HG03439 (cell line): ENCODE results near the gene BCR.
"Not testable (repeated sequence)": the region's sequence is repeated elsewhere in the genome, so short reads cannot be mapped to it uniquely, and the experiment has no call there.

ENCODE experiments used
- ATAC-seq: cut with Tn5 transposase; IDR thresholded peaks from one replicate; pipeline ENCODE4 v1.9.1; 2021; ENCODE audit warnings: mild to moderate bottlenecking, moderate library complexity; ENCODE audit not compliant: unreplicated experiment

The BCR gene

GRCh38 chr22:23180301-23180892 is at the start of gene BCR:
Gene BCR (plus strand): TSS chr22:23180509. CDS start chr22:23180961, 452 bp downstream.
- no peak for ATAC-seq

GRCh38 chr22:23130697-23131096 is 49.6 kb upstream of the BCR start:
- no peak for ATAC-seq

- no peak for ATAC-seq
Observed at GRCh38 chr22:23131931-23132330, 48.4 kb upstream of the BCR start.

- no peak for ATAC-seq
Observed at GRCh38 chr22:23132376-23133091, 47.8 kb upstream of the BCR start.

GRCh38 chr22:23133922-23134321 is 46.4 kb upstream of the BCR start:
- ATAC-seq = no peak

- not testable (repeated sequence) for ATAC-seq
Observed at GRCh38 chr22:23136991-23137390, 43.3 kb upstream of the BCR start.

GRCh38 chr22:23137468-23137867 is 42.8 kb upstream of the BCR start:
- ATAC-seq = no peak

- no peak for ATAC-seq
Observed at GRCh38 chr22:23137905-23138561, 42.3 kb upstream of the BCR start.

- no peak for ATAC-seq
Observed at GRCh38 chr22:23138584-23139435, 41.5 kb upstream of the BCR start.

- no peak for ATAC-seq
Observed at GRCh38 chr22:23140385-23140784, 39.9 kb upstream of the BCR start.

- ATAC-seq = no peak
Observed at GRCh38 chr22:23142546-23143105, 37.7 kb upstream of the BCR start.

- ATAC-seq = no peak
Observed at GRCh38 chr22:23143119-23143518, 37.2 kb upstream of the BCR start.

- no peak for ATAC-seq
Observed at GRCh38 chr22:23144432-23144831, 35.9 kb upstream of the BCR start.

GRCh38 chr22:23144932-23145877 is 35.1 kb upstream of the BCR start, which contains the start of gene RAB36:
Gene RAB36 (plus strand): TSS chr22:23145477. CDS start chr22:23146617, 1,140 bp downstream.
- peak; percentile 36 for ATAC-seq

- no peak for ATAC-seq
Observed at GRCh38 chr22:23145878-23146470, 34.3 kb upstream of the BCR start.

- no peak for ATAC-seq
Observed at GRCh38 chr22:23146478-23147205, 33.7 kb upstream of the BCR start.

- ATAC-seq = no peak
Observed at GRCh38 chr22:23147617-23148387, 32.5 kb upstream of the BCR start.

- ATAC-seq = no peak
Observed at GRCh38 chr22:23149743-23150238, 30.5 kb upstream of the BCR start.
